GM18498 (cell line): ENCODE data around the gene MTHFD1L.

Source experiments
- ATAC-seq: cut with Tn5 transposase; IDR thresholded peaks from one replicate; pipeline ENCODE4 v1.9.1; 2021; ENCODE audit warnings: mild to moderate bottlenecking, moderate library complexity; ENCODE audit not compliant: unreplicated experiment

Gene MTHFD1L

DNA sequence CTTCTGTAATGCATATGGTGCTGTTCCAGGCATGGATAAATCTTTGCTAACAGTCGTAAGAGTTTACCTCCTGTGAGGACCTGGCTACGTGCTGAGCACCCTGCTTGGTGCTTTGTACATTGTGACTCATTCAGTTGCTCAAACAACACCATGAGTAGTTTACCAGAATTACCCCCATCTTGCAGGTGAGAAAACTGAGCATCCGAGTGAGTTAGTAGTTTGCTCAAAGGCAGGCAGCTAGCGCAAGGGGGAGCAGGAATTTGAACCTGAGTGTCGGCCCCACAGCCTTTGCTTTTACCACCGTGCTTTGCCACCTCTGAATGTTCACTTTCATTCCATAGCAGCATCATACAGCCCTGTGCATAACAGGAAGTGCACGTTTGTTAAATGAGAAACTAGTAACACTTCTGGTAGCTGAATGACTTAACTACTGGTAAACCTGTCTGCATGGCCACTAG lies 121.9 kb downstream of the MTHFD1L start:
- ATAC-seq: peak; percentile 91

DNA sequence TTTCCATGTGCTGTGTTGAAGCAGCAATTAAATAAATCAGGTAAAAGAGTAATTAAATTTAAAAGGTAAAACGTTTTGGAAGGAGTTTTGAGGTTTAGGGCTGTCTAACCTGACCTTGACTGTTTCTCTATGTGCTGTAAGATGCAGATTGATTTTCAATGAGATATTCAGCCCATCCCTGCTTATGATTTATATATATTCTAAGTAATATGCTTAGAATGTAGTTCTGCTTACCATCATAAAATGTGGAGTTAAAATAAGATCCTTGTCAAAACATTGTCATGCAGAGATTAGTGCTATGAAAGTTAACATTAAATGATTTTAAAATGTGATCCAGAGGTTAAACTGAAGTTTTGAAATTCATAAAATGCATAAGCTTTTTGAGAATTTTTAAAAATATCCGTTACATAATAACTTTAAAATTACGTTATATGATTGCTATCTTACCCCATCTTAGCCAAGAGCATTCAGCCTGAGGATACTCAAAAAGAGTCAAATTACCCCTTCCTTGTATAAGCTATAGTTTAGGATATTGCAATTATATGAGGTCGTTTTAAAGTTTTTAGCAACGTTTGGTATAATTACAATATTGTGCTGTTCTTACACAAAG lies 122.5 kb downstream of the MTHFD1L start:
- no peak for ATAC-seq

DNA sequence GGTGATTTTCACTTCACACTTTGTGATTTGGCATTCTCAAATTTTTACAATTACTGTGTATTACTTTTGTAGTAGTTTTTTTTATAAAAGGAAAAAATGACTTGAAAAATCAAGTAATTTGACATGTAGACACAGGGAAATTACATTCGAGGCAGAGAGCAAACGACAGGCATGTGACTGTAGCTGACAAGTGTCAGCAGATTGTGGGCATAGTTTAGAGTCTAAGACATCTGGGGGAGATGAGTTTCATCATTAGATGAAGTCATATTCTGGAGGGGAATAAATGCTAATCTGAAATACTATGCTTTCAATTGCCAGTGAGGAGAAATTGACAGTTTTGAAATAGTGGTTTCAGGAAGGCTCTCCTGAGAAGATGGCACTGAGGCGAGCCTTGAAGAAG lies 126.0 kb downstream of the MTHFD1L start:
- no peak for ATAC-seq

DNA sequence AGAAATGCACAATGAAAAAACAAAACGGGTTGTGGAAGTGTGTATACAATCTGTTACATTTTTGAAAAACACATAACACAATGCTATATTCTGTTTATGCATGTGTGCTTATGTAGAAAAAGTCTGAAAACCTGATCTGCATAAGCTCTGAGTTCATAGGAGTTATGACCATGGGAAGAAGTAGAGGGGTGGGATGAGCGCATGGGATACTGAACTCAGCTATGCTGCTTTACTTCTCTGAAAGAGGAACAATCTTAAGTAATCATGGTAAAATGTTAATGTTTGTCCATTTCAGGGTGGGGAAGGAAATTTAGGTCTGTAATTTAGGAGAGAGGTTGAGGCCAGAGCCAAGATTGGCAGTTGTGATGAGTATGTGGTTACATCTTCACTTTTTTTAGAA lies 126.8 kb downstream of the MTHFD1L start:
- no peak for ATAC-seq

DNA sequence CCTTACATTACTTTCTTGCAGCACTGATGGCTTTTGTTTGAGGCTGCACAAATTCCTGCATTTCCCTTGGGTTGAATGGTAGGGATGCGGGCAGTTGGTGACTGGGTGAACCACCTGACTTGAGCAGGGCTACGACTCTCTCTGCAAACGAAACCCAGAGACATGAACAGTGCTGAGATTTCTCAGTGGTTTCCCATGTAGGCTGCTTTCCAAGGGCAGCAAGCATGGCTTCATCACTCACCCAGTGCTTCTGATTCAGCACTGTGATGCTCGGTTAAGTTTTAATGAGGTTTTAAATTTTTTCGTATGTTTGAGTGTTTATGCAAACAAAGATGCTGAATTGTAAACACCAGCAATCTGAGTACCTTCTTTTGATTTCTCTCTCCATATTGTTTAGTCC lies 127.2 kb downstream of the MTHFD1L start:
- ATAC-seq: no peak

DNA sequence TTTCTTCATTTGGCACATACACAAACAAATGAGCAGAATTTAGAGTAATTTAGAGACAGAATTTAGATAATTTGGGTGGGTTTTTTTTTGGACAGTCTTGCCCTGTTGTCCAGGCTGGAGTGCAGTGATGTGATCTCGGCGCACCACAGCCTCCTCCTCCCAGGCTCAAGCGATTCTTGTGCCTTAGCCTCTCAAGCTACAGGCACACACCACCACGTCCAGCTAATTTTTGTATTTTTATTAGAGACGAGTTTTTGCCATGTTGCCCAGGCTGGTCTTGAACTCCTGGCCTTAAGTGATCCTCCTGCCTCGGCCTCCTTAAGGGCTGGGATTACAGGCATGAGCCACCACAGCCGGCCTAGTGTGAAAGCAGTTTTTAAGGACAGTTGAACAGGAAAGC lies 127.8 kb downstream of the MTHFD1L start:
- ATAC-seq: no peak

DNA sequence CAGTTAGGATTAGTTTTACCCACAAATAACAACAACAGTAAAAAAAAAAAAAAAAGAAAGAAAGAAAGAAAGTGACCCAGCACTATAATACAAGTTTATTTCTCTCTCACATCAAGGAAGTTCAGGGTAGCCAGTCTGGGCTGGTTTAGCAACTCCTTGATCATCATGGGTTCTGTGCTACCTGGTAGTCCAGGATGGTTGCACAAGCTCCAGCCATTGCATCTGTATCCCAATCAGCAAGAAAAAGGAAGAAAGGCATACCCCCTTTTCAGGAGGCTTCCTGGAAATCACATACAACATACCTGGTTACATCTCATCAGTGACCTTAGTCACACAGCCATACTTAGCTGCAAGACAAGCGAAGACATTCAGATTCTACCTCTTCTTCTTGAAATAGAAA lies 128.5 kb downstream of the MTHFD1L start:
- no peak for ATAC-seq

DNA sequence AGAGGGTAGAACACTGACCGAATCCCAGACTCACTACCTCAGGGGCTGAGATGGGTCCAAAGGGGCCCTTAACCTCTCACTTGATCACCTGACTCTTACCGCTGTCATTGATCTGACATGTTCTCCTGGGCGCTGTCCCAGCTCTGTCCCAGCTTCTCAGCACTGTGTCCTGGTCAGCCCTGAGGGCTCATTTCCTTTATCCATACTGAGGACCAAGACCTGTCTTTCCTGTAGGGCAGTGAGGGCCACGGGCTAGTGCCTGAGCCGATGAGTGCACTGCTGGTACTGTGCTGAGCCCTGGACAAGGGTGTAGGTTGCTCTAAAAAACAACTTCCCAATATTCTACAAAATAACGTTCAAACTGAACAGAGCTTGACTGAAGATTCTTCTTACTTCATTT lies 131.5 kb downstream of the MTHFD1L start:
- no peak for ATAC-seq

DNA sequence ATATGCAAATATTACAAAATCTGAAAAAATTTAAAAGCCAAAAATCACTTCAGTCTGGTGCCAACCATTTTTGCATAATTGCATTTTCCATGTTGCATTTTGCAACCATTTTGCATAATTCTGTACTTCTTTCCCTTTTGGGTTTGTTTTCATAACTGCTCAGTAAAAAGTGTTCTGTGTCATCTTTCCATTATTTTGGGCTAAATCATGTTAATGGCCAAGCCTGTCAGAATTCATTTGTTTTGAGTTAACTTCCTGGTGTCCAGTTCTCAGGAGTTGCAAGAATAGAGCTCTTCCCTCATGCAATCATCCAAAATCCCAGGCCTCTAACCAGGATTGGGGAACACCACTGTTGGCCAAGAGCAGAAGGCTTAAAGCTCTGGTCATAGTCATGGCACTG lies 133.6 kb downstream of the MTHFD1L start:
- no peak for ATAC-seq

DNA sequence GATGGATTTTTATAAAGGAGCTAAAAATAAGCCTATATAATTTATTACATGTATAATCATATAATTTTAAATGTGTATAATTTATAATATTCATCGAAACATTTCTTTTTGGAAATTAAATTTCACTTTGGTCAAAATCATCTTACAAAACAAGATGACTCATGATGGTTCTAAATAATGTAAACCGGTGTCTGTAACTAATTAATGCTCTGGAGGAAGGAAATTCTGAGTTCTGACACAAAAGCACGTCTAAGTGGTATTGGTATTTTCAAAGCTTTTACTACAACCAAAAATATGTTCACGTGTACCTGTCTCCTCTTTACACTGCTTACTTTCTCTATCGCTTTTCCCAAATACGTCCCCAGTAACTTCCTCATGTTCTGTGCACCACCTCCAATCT lies 134.1 kb downstream of the MTHFD1L start:
- no peak for ATAC-seq

DNA sequence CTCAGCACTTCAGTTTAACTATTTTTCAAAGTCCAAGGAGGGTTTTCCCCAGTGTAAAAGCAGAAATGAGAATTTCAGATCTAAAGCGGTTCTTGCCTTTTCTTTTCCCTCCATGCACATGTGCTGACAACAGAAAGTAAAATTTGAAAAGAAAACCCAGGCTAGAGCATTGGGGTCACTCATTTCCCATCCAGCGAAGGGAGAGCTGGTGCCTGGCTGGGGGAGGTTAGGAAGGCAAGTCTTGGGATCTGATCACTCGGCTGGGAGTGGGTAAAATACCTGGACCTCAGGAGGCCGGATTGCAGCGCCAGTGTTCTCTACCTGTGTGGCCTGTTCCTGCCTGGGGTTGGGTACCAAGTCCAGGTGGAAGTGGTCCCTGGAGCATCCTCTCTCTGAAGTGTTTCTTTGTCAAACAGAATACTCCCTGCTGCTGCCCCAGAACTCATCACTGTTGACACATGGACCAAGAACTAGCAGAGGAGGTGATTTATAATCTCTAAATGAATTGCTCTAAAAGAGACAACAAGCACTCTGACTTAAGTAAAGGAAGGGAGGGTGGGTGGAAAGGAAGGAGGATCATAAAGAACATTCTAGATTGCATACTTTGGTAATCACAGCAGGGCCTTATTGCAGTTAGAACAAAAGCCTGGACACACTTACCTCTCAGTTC lies 136.0 kb downstream of the MTHFD1L start:
- ATAC-seq: peak; percentile 76

DNA sequence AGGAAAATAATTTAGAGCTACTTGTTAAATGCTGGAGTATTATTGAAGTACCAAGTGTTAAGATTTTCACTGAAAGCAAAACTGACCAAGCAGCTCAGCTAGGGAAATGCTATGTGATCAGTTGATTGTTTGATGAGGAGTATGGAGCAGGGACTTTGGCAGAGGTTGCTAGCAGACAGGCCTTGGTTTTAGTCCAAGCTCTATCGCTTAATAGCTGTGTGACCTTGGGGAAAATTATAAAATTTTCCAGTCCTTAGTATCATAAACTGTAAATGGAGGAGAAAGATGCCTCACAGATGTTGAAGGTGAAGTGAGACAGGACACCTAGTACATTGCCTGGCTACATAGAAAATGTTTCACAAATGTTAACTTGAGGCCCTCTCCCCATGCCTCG lies 136.6 kb downstream of the MTHFD1L start:
- ATAC-seq: no peak

DNA sequence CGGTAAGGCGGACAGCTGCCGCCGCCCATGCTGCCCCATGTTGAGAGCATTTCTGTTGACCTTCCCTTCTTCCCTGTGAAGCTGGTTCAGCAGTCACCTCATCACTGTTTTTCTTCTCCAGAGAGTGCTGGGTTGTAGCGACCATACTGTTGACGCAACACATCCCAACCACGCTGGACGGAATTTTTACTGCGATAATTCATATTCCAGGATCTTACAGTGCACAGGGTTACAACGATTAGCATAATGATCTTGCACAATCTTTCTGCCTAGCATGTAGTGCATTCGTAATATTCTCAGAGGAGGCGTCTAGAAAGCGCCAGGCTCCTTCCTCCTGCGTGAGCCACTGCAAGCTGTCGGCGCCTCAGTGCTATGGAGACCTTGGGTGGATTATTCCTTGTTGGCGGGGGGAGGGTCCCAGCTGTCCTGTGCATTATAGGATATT lies 137.0 kb downstream of the MTHFD1L start:
- no peak for ATAC-seq

DNA sequence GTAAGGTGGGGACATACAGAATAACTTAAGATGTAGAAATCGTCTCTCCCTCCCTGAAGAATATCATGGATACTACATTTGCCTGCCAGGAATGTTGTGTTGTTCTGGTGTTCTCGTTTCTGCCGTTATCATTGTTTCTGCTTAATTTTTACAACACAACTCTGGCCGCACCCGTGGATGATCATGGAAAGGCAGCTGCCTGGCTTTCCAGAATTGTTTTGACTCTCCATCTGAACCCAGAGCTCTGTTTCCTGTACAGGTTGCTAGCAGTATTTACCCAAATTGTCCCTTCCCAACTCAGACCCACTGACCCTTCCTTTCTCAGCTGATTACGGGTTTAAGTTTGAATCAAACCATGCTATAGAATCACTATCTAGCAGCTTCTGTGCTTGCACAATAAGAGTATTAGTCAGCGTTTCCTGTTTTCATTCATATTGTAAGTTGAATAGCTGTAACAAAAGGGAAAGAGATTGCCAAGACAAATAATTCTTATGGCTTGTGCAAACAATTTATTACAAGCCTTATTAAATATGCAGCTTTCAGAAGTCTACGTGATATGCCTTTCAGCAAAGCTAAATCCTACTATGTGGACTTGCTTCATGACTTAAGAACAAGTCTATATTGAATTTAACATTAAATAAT lies 139.0 kb downstream of the MTHFD1L start:
- ATAC-seq: no peak

DNA sequence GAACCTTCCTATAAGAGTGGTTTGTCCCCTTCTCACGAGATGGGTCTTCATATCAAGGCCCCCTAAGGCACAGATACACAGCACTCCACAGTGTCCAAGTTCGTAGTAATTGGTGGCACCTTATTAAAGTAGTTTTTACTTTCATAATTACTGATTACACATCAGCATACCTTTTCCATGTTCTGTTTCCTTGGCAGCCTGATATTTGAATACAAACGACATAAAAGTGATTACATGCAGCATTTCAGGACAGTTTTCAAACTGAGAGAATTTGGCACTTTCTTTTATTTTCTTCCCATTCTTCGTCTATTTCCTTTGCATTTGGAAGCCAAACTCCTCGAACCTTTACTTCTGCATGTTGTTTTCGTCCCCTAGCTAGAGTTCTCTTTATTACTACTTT lies 139.7 kb downstream of the MTHFD1L start:
- no peak for ATAC-seq

DNA sequence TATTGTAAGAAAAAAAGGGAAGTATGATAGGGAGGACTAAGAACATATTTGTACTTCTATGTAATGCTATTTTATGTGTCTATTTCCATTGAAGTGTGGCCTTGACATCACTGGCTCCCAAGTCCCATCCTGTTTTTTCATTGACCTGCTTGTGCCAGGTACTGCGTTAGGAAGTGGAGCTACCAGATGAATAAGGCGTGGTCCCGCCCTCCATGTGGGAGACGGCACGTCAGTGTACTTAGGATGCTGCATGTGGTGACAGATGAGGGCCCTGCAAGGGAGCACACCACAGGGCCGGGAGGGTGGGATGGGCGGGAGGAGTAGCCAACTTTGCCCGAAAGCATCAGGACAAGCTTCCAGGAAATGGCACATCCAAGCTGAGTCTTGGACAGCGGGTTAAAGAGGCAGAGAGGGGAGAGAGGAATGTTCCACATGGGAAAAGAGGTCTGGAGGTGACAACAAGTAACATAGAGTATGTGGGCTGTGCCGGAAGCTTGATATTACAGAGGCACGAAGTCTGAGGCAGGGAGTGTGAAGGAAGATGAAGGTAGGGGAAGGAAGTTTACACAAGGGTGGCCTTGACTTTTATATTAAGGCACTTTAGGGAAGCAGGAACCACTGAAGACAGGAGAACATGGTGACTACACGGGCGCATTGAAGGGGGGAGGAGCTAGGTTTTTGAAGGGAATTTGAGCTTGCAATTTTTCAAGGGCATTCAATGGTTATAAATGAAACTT lies 140.6 kb downstream of the MTHFD1L start:
- no peak for ATAC-seq

DNA sequence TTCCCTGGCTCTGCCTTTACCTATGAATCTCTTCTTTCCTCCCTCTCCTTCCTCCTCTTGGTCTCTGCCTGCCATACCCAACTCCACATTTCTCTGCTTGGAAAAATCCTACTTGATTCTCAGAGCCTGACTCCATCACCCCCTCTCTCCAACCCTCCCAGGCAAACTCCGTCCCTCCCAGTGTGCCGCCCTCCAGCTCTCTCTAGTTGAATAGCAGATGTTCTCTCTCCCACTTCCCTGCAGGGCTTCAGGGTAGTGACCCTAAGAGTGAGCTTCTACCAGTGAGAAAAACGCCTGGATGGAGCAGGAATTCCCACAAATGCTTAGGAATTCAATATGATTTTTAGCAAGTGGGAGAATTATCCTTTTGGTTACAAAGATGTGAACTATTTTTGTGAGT lies 141.6 kb downstream of the MTHFD1L start:
- no peak for ATAC-seq

DNA sequence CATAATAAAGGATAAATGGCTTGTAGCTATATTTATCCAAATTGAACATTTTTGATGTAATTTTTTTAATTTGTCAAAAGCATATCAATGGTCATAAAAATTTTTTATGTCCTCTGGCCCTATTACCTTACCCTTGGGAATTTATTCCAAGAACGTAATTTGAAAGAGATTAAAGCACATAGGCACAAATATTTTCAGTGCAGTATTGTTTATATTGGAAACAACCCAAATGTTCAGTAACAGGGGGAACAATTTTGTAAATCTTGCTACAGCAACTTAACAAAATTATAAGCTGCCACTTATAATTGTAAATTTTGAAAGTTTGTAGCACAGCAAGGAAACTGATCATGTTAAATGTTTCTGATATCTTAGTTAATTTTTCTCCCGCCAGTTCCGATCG lies 142.4 kb downstream of the MTHFD1L start:
- ATAC-seq: no peak

DNA sequence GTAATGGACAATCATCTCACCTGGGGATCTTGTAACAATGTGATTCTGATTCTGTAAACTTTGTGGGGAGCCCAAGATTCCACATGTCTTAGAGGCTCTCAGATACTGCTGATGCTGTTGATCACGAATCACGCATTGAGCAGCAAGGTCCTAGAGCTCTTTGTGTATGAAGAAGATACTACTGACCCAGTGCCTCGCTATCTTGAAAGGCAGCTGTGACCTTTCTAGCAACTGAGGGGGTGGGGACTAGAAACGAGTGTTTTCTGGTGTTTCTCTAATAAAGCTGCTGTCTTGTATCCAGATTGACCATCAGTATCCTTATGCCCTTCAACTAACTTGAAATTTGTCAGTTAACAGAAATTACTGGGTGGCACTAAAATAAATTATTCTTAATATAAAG lies 142.9 kb downstream of the MTHFD1L start:
- ATAC-seq: no peak

DNA sequence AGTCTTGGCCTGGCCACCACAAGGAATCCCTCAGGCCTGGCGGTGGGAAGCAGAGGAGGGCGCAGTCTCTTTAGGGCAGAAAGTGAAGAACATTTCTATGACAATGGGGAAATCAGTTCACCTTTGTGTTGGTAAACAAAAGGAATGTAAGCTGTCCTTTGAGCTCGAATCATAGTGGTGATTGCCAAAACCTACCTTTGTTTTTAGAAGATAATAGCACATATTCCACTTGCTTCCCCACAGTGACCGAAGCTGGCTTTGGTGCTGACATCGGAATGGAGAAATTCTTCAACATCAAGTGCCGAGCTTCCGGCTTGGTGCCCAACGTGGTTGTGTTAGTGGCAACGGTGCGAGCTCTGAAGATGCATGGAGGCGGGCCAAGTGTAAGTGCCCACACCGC lies 144.1 kb downstream of the MTHFD1L start:
- ATAC-seq: no peak

DNA sequence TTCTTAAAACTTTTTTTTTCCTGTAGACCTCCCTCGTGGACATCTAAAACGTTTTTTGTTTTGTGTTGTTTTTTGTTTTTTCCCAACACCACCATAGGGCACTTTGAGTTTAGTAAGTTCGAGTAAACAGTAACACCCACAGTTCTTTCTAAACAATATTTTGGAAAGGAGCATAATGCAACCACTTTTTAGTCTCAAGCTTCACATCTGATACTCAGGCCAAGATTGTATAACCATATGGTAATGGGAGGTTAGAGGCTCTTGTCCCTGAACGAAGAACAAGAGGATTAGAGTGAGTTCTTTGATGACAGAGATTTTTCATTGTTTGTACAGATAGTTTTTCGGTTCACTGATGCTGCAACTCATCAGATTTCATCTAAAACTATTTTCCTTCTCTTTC lies 144.6 kb downstream of the MTHFD1L start:
- ATAC-seq: no peak
